GM12878 (cell line): ENCODE data around the gene DHRS12.

Source experiments
- CTCF ChIP-seq, 3 experiments: IDR thresholded peaks in 2 of 3; conservative IDR thresholded peaks in 1 of 3; 2 replicates each; pipeline ENCODE4 v1.5.1; 2011; ENCODE audit warnings: low read depth in 3 of 3, low read length in 3 of 3, mild to moderate bottlenecking in 3 of 3, control low read depth in 2 of 3, moderate library complexity in 2 of 3, inconsistent platforms in 1 of 3, mixed read lengths in 1 of 3; ENCODE audit not compliant: control insufficient read depth in 2 of 3, insufficient read depth in 1 of 3; ENCODE audit errors: extremely low read depth in 1 of 3
- FOS ChIP-seq: IDR thresholded peaks from 3 replicates; pipeline ENCODE4 v1.6.1; 2011; ENCODE audit warnings: borderline replicate concordance; ENCODE audit not compliant: insufficient read length; ENCODE audit errors: extremely low read depth
- JUND ChIP-seq: IDR thresholded peaks from 2 replicates; pipeline ENCODE4 v1.6.1; 2012; ENCODE audit warnings: low read depth, mild to moderate bottlenecking, low read length, improper control_type of control experiment, moderate library complexity
- POU2F2 ChIP-seq: IDR thresholded peaks from 3 replicates; pipeline ENCODE4 v1.6.1; 2011; ENCODE audit warnings: low read depth, mild to moderate bottlenecking, low read length, borderline replicate concordance
- RB1 ChIP-seq: fragments of 450-650 bp; formaldehyde crosslinking; IDR thresholded peaks from 2 replicates; pipeline ENCODE4 v1.6.1; 2017; ENCODE audit warnings: mild to moderate bottlenecking, borderline replicate concordance
- RFX5 ChIP-seq: IDR thresholded peaks from 2 replicates; pipeline ENCODE4 v1.6.1; 2011; ENCODE audit warnings: low read depth, low read length, improper control_type of control experiment
- SREBF2 ChIP-seq: IDR thresholded peaks from 2 replicates; pipeline ENCODE4 v1.6.1; 2012; ENCODE audit warnings: mild to moderate bottlenecking, low read length
- SRF ChIP-seq, 2 experiments: IDR thresholded peaks; 2 replicates each; pipeline ENCODE4 v1.6.1; 2011; ENCODE audit warnings: low read depth in 2 of 2, low read length in 2 of 2, mild to moderate bottlenecking in 1 of 2, moderate library complexity in 1 of 2

GRCh38 chr13:51768378-51768921 lies 35.5 kb downstream of the DHRS12 start:
- no peak for TF ChIP-seq JUND
- TF ChIP-seq RB1: no peak
- no peak for TF ChIP-seq FOS
- no peak for TF ChIP-seq SREBF2
- no peak for TF ChIP-seq RFX5
- no peak for TF ChIP-seq CTCF (IDR thresholded peaks at IDR 0.05 in 2 of 3, conservative IDR thresholded peaks at IDR 0.05 in 1 of 3; ENCODE audit: control insufficient read depth in 2 of 3, extremely low read depth in 1 of 3, insufficient read depth in 1 of 3, low read depth in 3 of 3, low read length in 3 of 3)
- no peak for TF ChIP-seq POU2F2
- no peak for TF ChIP-seq SRF (IDR thresholded peaks at IDR 0.05; ENCODE audit: low read depth in 2 of 2, low read length in 2 of 2)
